Ovary (tissue), 3 donors: ENCODE data around the gene HIRA.

Source experiments
- CTCF ChIP-seq, 3 donors: fragments of 450-650 bp in 2 of 3; fragments of 200-600 bp in 1 of 3; IDR thresholded peaks; one replicate each; pipeline versions ENCODE4 v1.5.1 to v1.8.0; 2016 to 2022; ENCODE audit warnings: antibody characterized with exemption in 3 of 3, mild to moderate bottlenecking in 1 of 3
- POLR2A ChIP-seq: fragments of 450-650 bp; IDR thresholded peaks from one replicate; pipeline ENCODE4 v1.6.1; 2017; ENCODE audit warnings: antibody characterized with exemption, mild to moderate bottlenecking, moderate library complexity
- donor health status: DM: no; HTN: no; CAD: no.

GRCh38 chr22:19464546-19464945, 33.0 kb upstream of the HIRA start:
- no peak for TF ChIP-seq CTCF (IDR thresholded peaks at IDR 0.05)
- no peak for TF ChIP-seq POLR2A
